Glomerular visceral epithelial cell (primary cell): ENCODE data around the gene CACNA2D3.

Source experiments
- DNase-seq: peaks from one replicate; pipeline ENCODE4 v3.0.0-alpha.2; 2016; ENCODE audit errors: extremely low spot score

Gene CACNA2D3

DNA sequence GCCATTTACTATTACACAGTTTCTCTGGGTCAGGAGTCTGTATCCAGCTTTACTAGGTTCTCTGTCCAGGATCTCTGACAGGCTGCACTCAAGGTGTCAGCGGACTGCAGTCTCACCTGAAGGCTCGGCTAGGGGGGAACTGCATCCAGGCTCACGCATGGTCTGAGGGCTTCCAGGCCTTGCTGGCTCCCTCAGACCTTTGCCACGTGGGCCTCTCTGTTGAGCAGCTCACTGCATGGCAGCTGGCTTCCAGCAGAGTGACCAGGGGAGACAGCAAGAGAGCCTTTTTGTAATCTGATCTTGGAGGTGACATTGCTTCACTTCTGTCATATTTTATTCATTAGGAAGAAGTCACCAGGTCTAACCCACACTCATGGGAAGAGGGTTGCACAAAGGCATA lies 152.3 kb downstream of the CACNA2D3 start:
- no peak for DNase-seq

DNA sequence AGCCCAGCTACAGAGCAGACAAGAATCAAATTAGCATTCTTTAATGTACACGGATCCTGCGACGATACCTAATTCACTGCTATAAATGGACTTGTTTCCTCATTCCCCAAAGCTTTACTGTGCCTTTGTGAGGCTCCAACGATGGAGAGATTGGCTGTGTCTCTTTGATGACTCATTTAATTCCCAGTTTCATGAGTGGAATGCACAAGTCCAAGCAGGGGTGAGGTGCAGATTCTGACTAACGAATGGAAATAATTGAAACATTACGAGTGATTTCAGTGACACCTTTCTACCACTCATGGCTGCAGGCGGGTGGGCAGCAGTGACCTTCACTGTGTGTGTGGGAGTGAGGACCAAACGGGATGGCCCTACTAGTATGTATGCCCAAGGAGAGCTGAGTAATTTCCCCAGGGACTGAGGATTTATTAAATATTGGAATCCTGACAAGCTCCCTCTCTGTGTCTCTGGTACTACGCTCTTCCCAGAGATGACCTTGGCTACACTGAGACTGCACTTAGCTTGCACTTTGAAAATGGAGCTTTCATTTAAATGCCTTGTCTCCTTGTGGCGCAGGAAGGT lies 156.7 kb downstream of the CACNA2D3 start:
- no peak for DNase-seq

DNA sequence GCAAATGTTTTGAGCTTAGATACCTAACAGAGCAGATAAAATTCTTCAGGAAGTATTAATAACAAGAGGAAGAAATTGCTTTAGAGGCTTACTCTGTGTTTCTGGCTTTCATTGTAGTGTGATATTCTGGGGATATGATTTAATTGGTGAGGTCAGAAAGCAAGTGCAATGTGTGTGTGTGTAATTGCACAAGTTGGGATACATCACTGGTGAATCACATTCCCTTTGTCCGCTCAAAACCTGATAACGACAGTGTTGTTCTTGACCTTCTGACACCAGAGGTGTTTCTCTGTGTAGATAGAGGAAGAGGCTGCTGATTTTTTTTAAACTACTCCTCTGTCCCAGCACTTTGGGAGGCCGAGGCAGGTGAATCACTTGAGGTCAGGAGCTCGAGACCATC lies 161.1 kb downstream of the CACNA2D3 start:
- no peak for DNase-seq

DNA sequence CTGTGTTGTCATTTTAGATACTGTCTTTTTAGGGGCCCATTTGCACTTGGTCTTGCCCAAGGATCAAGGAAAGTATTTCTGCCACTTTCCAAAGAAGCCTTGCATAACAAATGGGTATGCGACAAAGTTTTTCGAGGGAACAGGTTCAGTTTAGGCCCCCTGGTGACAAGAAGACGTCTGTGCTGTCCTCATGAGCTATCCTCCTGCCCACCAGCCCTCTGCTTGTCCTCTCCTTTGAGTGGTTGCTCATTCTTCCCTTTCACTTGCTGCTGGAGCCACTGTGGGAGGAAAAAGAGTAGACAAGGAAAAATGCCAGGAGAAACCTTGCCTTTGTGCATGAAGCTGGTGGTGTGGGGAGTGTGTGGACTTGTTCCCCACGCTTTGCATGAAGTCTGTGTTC lies 171.9 kb downstream of the CACNA2D3 start:
- no peak for DNase-seq

DNA sequence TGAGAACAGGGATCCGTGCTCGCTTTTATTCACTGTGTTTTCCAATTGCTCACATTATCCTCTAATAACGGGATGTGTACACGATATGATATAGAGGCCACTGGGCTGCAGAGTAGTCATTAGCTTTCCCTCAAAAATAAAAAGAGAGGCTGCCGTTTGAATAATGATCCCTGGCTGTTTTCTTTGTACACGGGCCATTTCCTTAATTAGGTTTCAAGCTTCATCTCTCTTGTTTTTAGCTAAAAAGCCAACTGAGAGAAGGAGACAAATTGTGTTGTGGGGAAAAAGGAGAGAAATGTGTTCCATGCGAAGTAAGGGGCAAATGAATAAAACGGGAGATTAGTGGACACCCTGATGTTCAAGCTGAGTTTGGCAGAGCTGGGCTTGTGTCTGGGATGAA lies 174.2 kb downstream of the CACNA2D3 start:
- no peak for DNase-seq

DNA sequence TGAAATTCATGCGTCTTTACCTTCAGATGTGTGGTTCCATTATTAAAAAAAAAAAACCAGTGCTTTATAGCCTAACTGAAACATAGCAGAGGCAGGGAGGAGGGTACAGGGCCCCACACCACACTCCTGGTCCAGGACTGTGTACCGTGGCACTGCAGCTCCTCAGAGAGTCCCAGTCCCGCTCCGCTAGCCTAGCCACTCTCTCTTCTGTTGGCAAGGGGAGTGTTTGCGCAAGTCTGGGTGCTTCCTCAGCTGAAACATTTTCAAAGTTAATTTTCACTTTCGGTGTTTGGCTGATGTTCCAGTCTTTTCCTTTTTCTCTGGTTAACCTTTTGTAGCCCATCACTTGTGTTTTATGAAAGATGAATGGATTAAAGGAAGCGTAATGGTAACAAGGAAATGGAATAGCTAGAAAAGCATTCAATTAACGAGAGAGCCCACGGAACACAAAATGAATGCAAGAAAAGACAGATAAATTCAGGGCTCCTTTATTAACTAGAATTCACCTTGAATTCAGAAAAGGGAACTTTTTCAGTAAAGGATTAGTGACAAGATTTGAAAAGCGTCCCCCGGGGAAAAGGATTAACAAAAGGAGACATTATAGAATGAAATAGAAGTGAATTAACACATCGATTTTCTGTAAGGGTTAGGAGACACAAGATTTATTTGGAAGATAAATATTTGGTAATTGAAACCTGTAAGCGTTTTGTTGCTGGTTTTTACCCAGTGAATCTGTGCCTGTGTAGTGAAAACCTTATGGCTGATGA lies 177.0 kb downstream of the CACNA2D3 start:
- DNase-seq = no peak

DNA sequence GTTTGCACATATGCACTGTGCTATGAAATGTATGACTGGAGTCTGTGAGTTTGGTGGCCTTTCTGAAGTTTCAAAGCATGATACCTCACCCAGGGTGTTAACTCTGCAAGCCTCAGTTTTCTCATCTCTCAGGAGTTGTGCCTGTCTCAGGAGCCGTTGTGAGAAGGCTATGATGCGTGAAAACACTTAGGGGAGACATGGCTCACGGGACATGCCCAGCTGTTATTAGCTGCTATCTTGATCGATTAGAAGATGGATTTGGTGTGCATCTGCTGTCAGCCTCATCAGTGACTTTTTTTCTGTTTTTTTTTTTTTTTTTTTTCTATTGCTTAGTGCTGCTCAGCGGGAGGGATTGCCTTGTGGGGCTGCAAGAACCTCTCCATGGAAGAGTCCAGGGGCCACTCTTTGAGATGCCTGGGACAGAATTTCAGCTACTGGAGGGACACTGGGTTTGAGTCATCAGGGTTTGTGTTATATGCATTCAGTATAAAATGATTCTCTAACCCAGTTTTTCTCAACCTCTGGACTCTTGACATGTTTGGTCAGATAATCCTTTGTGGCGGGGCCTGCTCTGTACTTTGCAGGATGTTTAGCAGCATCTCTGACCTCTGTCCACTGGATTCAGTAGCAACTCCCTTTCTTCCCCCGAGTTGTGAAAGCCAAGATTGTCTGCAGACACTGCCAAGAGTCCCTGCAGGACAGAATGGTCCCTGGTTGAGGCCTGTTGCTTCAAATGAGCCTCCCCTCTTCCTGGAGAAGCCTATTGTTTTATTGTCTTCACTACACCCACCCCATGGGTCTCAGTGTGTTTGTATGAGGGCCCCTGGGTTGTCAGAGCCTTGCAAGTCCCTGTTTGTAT lies 181.4 kb downstream of the CACNA2D3 start:
- no peak for DNase-seq

DNA sequence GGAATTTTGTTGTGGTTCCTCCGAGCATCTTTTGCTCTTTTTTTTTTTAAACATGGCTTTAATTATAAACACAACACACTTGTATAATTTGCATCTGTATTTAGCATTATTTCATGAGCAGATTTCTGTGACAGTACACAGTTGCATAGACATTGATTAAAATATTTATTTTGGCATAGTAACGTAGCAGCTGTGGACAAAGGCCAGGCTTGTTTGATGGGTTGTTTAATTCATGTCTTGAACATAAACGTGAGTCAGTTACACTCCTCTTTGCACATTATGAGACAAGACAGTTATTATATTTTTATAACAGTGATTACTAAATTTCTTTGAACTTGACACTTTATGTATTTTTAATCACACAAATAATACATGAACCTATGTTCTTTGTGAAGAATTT lies 182.5 kb downstream of the CACNA2D3 start:
- DNase-seq = no peak

DNA sequence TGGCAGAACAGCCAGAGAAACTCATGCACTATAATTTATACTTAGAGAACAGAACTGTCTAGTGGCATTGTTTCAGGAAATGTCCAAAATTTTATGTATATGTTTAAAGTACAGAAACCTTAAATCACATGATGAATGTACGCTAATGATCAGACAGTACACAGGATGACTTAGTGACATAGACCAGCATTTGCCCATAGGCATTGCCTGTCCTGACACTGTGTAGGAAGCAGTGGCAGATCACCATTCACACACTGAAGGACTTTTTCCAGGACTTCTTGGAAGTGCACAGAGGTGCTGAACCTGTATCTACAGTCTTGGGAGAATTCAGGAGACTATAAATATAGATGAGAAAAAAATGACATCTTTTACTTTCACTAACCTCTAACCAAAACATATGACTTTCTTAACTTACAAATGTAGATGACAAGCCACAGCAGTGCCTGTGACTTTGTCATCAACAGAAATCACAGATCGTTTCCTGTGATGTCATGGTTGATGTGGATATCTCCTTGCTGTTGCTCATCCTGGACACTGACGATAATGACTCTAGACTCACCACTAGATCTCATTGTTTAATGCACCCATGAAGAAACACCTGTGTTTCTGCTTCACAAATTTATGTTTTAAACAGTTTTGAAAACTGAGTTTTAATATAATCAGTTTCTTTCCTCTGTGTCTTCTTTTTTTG lies 183.2 kb downstream of the CACNA2D3 start:
- DNase-seq = no peak

DNA sequence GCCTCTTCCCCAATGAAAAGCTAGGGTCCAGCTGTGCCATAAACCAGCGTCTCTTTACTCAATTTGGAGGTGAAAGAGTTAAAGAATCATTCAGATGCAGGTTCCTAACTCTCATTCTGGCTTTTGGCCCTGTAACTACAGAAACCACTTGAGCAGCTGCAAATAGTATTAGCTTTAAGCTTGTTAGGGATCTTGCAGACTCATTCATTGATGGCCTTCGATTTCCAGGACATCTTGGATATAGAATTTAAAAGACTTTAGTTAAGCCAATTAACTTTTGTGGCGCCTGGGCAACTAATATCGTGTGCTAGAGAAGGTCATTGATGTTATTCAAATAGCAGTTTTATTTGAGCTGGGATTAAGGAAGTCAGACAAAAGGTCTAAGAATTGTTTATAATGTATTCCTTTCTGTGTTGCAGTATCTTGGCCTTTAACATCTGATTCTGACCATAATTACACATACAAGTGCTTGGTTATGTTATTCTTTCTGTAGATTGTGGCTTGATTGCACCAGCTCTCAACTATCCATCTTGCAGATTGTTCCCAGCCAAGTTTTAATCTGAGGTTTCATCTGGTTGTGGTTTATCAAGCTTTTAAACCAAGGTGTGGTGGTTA lies 185.3 kb downstream of the CACNA2D3 start:
- DNase-seq = no peak

DNA sequence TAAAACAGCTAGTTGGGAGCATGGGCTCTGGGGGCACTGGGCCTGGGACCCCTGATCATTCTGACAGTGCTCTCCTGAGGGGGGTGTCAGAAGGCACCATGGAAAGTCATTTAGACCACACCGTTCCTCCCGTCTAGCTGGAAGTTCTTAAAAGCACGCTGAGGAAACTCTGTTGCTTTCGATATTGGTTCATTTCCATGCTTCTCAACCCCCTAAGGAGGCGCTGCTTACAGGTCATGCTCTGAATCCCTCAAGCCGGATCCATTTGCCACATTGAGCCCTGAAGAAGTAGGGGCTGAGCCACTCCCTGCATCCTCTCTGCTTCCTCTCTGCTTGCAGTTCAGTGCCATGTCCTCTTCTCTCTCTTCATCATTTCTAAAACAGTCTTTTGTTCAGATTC lies 187.2 kb downstream of the CACNA2D3 start:
- no peak for DNase-seq

DNA sequence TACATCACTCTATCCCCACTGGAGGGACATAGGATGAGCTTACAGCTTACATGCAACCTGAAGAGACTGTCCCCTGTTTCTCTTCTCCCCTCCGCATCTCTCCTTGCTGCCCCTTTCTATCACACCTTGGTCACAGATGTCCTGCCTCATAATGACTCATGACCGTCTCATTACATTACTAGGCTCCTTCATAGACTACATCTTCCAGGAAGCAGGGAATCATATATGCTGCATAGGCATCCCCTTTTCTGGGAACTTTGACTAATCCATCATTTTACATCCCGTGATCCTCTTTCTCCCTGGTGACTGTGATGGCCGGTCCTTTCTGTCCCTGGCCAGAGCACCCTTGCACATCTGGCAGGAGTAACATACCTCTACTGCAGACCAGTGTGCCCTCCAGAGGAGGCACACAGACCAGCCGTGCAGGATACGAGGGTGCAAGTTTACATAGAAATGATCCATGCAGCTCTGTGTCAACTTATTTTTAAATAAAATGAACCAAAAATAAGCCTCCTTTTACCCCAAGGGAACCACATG lies 188.9 kb downstream of the CACNA2D3 start:
- DNase-seq = no peak

DNA sequence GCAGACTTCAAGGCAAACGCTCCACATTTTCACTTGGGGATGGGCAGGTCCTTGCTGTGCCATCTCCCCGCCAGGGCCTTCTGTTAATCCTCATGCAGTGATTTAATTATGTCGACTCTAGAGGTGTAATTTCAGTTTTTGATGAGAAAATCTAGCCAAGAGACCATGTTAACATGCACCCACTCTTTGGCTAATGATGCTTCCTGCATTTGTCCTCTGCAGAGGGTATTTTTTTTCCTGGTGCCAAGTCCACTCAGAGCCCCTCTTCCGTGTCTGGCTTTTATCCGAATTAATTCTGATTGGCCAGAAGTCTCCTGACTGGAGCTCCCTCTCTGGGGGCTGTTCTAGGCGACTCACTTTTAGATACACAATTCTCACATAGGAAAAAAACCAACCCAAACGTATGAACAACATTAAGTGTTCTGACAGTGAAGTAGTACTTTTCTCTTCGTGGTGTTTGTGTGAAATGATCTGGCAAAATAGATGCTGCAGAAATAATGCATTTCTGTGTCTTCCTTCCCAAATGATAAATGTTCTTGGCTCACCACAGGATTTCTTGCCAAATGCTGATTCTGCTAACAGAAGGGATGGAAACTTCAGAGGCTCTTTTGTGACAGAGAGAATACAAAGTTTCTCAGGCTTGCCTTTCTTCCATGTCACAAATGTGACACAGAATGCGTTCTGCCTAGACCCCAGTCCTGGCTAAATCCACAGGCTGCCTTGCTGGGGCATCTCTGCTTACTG lies 190.0 kb downstream of the CACNA2D3 start:
- no peak for DNase-seq

DNA sequence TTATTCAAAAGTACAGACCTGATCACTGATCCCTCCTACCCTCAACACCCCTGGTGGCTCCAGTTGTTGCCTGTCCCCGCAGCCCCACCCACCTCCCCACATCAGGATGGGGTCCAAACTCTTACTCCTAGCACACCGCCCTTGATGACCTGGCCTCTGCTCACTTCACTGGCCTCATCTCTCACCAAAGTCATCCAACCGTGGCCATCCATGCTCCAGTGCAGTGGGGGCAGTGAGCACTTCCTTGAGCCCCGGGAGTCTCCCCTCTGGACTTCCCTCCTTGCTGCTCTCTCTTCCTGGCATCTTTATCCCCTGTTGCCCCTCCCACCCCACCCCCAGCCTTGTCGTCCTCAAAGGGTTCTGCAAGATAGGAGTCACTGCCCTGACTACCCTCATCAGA lies 191.1 kb downstream of the CACNA2D3 start:
- DNase-seq = no peak

DNA sequence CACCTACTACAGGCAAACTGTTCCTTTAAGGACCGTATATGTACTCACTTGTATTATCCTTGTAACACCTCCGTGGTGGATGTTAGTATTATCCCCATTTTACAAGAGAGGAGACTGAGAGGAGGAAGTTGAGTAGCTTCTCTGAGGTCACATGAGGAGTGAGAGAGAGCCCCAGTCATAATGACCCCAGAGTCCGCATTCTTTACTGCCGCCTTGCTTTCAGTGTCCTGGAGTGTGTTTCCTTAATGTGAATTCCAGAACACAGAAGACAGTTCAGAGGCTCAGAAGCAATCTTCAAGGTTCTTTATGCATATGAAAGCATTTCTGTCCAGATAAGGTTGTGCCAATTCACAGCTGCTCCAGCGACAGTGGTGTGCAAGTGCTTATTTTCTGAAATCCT lies 199.2 kb downstream of the CACNA2D3 start:
- DNase-seq = no peak

DNA sequence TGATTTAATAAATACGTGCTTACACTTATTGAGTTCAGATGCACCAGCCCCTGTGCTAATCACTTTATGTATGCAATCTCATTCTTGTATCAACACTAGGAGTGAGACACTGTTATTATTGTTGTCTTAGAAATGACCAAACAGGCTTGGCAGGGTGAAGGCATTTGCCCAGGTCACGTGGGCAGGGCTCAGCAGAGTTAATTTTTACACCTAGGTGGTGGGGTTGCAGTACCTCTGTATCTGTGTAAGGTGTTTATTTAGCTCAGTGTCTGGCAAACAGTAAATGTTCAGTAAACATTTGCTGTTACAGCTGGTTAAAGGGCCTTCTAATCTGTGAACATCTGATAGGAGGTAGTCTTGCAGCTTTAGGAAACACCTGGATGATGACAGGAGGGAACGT lies 200.0 kb downstream of the CACNA2D3 start:
- no peak for DNase-seq

DNA sequence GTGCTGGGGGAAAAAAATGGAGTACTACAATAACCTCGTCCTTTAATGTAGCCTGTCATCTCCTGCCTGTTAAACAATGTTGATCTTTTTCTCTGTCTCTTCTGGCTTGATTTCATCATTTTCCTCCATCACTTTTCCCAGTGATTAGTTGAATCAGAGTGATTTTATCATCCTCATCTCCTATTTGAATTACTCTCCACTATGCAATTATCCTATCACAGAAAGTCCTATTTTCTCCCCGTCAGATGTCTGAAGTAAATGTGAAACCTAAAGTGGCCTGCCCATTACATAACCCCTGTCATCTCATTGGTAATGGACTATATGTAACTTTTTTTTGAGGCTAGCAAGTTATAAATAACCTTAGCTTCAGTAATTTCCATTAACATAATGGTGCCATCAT lies 201.8 kb downstream of the CACNA2D3 start:
- no peak for DNase-seq

DNA sequence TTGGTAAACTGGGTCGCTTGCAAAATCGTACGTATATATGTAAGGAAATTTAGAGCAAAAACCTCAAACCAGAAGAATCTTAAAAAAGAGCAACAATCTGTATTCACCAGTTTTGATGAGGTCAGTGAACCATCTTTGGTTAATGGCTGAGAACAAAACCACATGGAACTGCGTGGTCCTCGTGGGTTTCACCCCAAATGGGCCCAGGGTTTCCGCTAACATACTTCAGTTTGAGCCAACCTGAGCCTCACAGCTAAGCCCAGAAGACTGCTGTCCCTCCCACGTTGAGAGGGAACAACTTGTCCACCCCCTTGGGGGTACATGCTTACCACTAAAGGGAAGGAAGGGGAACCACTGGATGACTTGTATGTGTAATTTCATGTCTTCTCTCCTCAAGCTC lies 204.6 kb downstream of the CACNA2D3 start:
- DNase-seq = no peak

DNA sequence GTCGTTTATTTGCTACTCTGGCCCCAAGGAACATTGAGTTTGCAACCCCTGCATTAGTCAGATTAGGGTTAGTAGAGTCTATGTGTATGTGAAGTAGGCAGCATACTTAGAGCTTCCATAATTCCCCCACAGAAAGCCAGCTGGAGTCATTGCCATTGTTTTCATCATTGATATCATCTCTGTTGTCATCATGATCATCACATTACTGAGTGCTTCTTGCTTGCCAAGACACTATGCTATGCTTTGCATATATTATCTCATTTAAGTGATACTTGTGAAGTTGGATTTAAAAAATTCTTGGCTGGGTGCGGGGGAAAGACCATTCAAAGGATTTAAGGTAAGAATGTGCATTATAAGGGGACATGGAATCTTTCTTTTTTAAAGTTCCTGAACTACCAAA lies 209.0 kb downstream of the CACNA2D3 start:
- no peak for DNase-seq

DNA sequence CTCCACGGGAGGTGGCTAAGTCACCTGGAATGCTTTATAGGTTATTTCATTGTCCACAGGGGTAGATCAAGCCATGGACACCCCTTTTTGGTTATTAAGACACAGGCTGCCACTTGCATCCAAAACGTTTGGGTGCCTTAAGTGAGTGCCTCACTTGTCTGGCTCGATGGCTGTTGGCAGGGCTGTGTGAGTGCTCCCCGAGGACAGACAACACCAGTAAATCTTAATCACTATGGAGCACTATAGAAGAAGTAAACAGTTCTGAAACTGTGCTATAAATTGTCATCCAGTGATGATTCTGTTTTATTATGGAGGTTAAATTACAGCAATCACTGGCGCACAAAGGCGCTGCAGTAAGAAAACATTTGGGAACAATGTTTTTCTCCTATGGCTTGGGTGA lies 215.5 kb downstream of the CACNA2D3 start:
- DNase-seq = no peak

DNA sequence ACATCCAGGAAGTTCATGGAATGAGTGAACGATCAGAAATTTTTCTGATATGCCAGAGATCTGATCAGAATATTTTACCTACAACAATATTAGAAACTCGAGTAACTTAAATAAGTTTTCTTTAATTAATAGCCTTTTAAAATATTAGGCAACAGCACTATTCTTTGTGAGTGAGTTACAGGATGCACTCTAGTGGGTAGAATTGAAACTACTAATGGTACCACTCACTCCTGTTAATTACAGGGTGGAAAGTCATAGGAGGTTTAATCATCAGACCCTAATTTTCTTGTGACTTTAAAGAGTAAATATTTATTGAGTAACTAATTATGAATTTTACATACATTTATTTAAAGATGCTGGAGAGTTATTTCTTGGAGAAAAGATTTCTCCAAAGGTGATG lies 217.3 kb downstream of the CACNA2D3 start:
- no peak for DNase-seq
